ENCODE results near the gene ALPK1. TPM values are rescaled to one million over a fixed set of nuclear protein-coding genes. Genes with fewer than 3 reads are reported as not detected.
"Not testable (repeated sequence)": the region's sequence is repeated elsewhere in the genome, so short reads cannot be mapped to it uniquely, and the experiment has no call there.

The ALPK1 gene
- total RNA-seq, 4 donors from 2014 or later: 1.8 to 12.6 (median 3.3) TPM

GRCh38 chr4:112279025-112279881 is 17.9 kb upstream of the ALPK1 start:
- DNase-seq: no peak
- no peak overlapping the region for H3K27ac ChIP-seq
- no peak overlapping the region for H3K4me3 ChIP-seq
- no peaks in the 10 kb centered on the region for H3K36me3 ChIP-seq
- H3K4me1 ChIP-seq: peaks cover 8 to 9% of the 10 kb centered on the region in 2 donors
- no peaks in the 10 kb centered on the region for H3K27me3 ChIP-seq
- ATAC-seq: peak in 1 of 2 donors; percentile 60
- H3K9me3 ChIP-seq: no peaks in the 10 kb centered on the region
- in situ Hi-C loops (cut with MboI; ENCODE audit: low sequenced_read_pairs in 4 of 4) (no loop called here), intact Hi-C loops (cut with DNase I; ENCODE audit: low total_unique reads) (no loop called here)
- TF ChIP-seq POLR2A (IDR thresholded peaks at IDR 0.05) (no peak), CTCF (IDR thresholded peaks at IDR 0.05 in 4 of 5, conservative IDR thresholded peaks at IDR 0.05 in 1 of 5) (no peak)

- Histone ChIP-seq H3K4me3 (no peak overlapping the region), H3K27me3 (no peaks in the 10 kb centered on the region), H3K36me3 (no peaks in the 10 kb centered on the region), H3K27ac (no peak overlapping the region), H3K4me1 (peaks cover 14 to 16% of the 10 kb centered on the region in 2 donors), H3K9me3 (no peaks in the 10 kb centered on the region)
- in situ Hi-C loops (cut with MboI; ENCODE audit: low sequenced_read_pairs in 4 of 4) (no loop called here), intact Hi-C loops (cut with DNase I; ENCODE audit: low total_unique reads) (loop anchor here (5.0 kb wide), 1 partner anchor 42 kb away; no protein-coding TSS in a partner anchor)
- ATAC-seq: no peak
- no peak for DNase-seq
- TF ChIP-seq CTCF (IDR thresholded peaks at IDR 0.05 in 4 of 5, conservative IDR thresholded peaks at IDR 0.05 in 1 of 5) (no peak), POLR2A (IDR thresholded peaks at IDR 0.05) (no peak)
These were observed 17.3 kb upstream of the ALPK1 start for GRCh38 chr4:112279882-112280315.

GRCh38 chr4:112280386-112281056 is 16.6 kb upstream of the ALPK1 start:
- intact Hi-C loops (cut with DNase I; ENCODE audit: low total_unique reads) (loop anchor here (5.0 kb wide), 1 partner anchor 42 kb away; no protein-coding TSS in a partner anchor), in situ Hi-C loops (cut with MboI; ENCODE audit: low sequenced_read_pairs in 4 of 4) (no loop called here)
- no peak overlapping the region for H3K27ac ChIP-seq

GRCh38 chr4:112281895-112282398 is 15.2 kb upstream of the ALPK1 start:
- H3K27me3 ChIP-seq; H3K36me3 ChIP-seq; DNase-seq; H3K27ac ChIP-seq; H3K9me3 ChIP-seq; H3K4me3 ChIP-seq; in situ Hi-C loops (cut with MboI; ENCODE audit: low sequenced_read_pairs in 4 of 4); ATAC-seq: not testable (repeated sequence)
- peaks cover 17 to 25% of the 10 kb centered on the region in 2 donors for H3K4me1 ChIP-seq
- intact Hi-C loops (cut with DNase I; ENCODE audit: low total_unique reads): loop anchor here (5.0 kb wide), 1 partner anchor 40 kb away; no protein-coding TSS in a partner anchor

More at GRCh38 chr4:112280386-112281056, 16.6 kb upstream of the ALPK1 start:
- no peaks in the 10 kb centered on the region for H3K27me3 ChIP-seq
- TF ChIP-seq POLR2A (IDR thresholded peaks at IDR 0.05) (no peak), CTCF (IDR thresholded peaks at IDR 0.05 in 4 of 5, conservative IDR thresholded peaks at IDR 0.05 in 1 of 5) (no peak)
- H3K9me3 ChIP-seq: no peaks in the 10 kb centered on the region
- no peak for DNase-seq
- ATAC-seq: no peak
- H3K36me3 ChIP-seq: no peaks in the 10 kb centered on the region
- H3K4me1 ChIP-seq: peaks cover 17 to 20% of the 10 kb centered on the region in 2 donors
- H3K4me3 ChIP-seq: no peak overlapping the region

Data from gastrocnemius medialis (tissue), 4 donors.